Lung microvascular endothelial cell (primary cell): ENCODE measurements around the gene INPP5D. TPM values are rescaled to one million over a fixed set of nuclear protein-coding genes. Genes with fewer than 3 reads are reported as not detected.
"Not testable (repeated sequence)": the region's sequence is repeated elsewhere in the genome, so short reads cannot be mapped to it uniquely, and the experiment has no call there.

Source experiments
- DNase-seq, 2 donors: peaks; one replicate each; pipeline versions ENCODE4 v3.0.0 to v3.0.0-alpha.2; 2010; ENCODE audit warnings: low read depth in 2 of 2
- total RNA-seq: library from RNA; depleted of rRNA; stranded (reverse); fragments of >200 nt; gene quantifications from 2 replicates; pipeline ENCODE4 v1.2.1, GENCODE V29; 2014

The INPP5D gene
- total RNA-seq, 1 donor from 2014 or later, result 43.5 TPM

- no peak for DNase-seq
These were observed 81.8 kb downstream of the INPP5D start for GRCh38 chr2:233141901-233142300.

GRCh38 chr2:233142355-233142897, 82.3 kb downstream of the INPP5D start:
- no peak for DNase-seq

- no peak for DNase-seq
These were observed 83.7 kb downstream of the INPP5D start for GRCh38 chr2:233143700-233144331.

- DNase-seq, result no peak
These were observed 85.6 kb downstream of the INPP5D start for GRCh38 chr2:233145726-233146125.

- no peak for DNase-seq
These were observed 86.1 kb downstream of the INPP5D start for GRCh38 chr2:233146194-233146593.

- DNase-seq, result peak in 1 of 2 donors; percentile 53
These were observed 87.1 kb downstream of the INPP5D start for GRCh38 chr2:233147136-233147828.

- no peak for DNase-seq
These were observed 87.7 kb downstream of the INPP5D start for GRCh38 chr2:233147829-233148167.

- DNase-seq, result no peak
These were observed 88.2 kb downstream of the INPP5D start for GRCh38 chr2:233148354-233148753.

- peak; percentile 67 to 84 for DNase-seq
These were observed 92.4 kb downstream of the INPP5D start for GRCh38 chr2:233152541-233152940.

GRCh38 chr2:233153146-233153798, 93.1 kb downstream of the INPP5D start:
- peak; percentile 69 to 71 for DNase-seq

- DNase-seq, result no peak
These were observed 95.9 kb downstream of the INPP5D start for GRCh38 chr2:233156001-233156400.

- DNase-seq, result not testable (repeated sequence)
These were observed 96.3 kb downstream of the INPP5D start for GRCh38 chr2:233156461-233156860.

GRCh38 chr2:233161730-233162129, 101.6 kb downstream of the INPP5D start:
- DNase-seq, result peak in 1 of 2 donors; percentile 27

GRCh38 chr2:233162770-233163169, 102.6 kb downstream of the INPP5D start:
- no peak for DNase-seq

- DNase-seq, result no peak
These were observed 103.5 kb downstream of the INPP5D start for GRCh38 chr2:233163486-233164103.

- DNase-seq, result no peak
These were observed 104.0 kb downstream of the INPP5D start for GRCh38 chr2:233164128-233164635.

GRCh38 chr2:233164967-233165366, 104.8 kb downstream of the INPP5D start:
- peak in 1 of 2 donors; percentile 4 for DNase-seq

- no peak for DNase-seq
These were observed 105.4 kb downstream of the INPP5D start for GRCh38 chr2:233165543-233165894.

GRCh38 chr2:233165895-233166661, 105.9 kb downstream of the INPP5D start:
- DNase-seq, result peak; percentile 23 to 69

GRCh38 chr2:233168445-233168844, 108.3 kb downstream of the INPP5D start:
- DNase-seq, result no peak

GRCh38 chr2:233168919-233169318, 108.8 kb downstream of the INPP5D start:
- DNase-seq, result no peak
